ENCODE measurements around the gene APLF. TPM values are rescaled to one million over a fixed set of nuclear protein-coding genes. Genes with fewer than 3 reads are reported as not detected.

APLF gene
- total RNA-seq, 4 donors from 2014 or later: 0.70 to 9.1 (median 2.0) TPM

GRCh38 chr2:68466778-68467076 lies 658 bp upstream of the APLF start:
- Histone ChIP-seq H3K4me3 (peak overlapping the region; percentile 67 to 76 (median 70)), H3K36me3 (no peaks in the 10 kb centered on the region), H3K27me3 (no peaks in the 10 kb centered on the region), H3K4me1 (peaks cover 0 to 8% (median 0%) of the 10 kb centered on the region in 4 donors), H3K9me3 (no peaks in the 10 kb centered on the region), H3K27ac (peak overlapping the region; percentile 80 to 92 (median 82))
- DNase-seq: no peak
- TF ChIP-seq CTCF (IDR thresholded peaks at IDR 0.05) (no peak), POLR2A (IDR thresholded peaks at IDR 0.05) (no peak)

DNA sequence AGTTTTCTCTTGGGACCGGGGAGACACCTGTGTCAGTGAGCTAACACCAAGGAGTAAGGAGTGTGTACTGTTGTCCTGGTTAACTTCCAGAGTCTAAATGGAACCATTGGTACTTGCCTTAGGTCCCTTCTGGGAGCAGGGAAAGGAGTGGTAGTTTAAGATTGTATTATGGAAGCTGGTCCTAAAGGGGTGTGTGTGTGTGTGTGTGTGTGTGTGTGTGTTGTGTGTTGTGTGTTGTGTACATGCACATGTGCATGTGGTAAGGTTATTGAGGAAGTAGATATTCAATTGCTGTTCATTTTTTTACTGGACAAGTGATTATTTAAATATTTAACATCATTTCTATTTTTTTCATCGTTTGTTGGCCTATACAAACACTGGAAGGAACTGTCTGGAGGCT lies 1.4 kb downstream of the APLF start:
- TF ChIP-seq POLR2A (IDR thresholded peaks at IDR 0.05) (no peak), CTCF (IDR thresholded peaks at IDR 0.05) (no peak)
- DNase-seq: no peak
- H3K27me3 ChIP-seq: no peaks in the 10 kb centered on the region
- H3K36me3 ChIP-seq: no peaks in the 10 kb centered on the region
- H3K9me3 ChIP-seq: no peaks in the 10 kb centered on the region
- no peak overlapping the region for H3K4me3 ChIP-seq
- no peak overlapping the region for H3K27ac ChIP-seq
- H3K4me1 ChIP-seq: peaks cover 0 to 8% (median 0%) of the 10 kb centered on the region in 4 donors

GRCh38 chr2:68469935-68470334 lies 2.5 kb downstream of the APLF start:
- no peak for TF ChIP-seq POLR2A (IDR thresholded peaks at IDR 0.05)
- no peak for TF ChIP-seq CTCF (IDR thresholded peaks at IDR 0.05)
- no peak overlapping the region for H3K4me3 ChIP-seq
- H3K27me3 ChIP-seq: no peaks in the 10 kb centered on the region
- no peaks in the 10 kb centered on the region for H3K36me3 ChIP-seq
- no peaks in the 10 kb centered on the region for H3K9me3 ChIP-seq
- H3K27ac ChIP-seq: no peak overlapping the region
- no peak for DNase-seq
- H3K4me1 ChIP-seq: peaks cover 0 to 8% (median 0%) of the 10 kb centered on the region in 4 donors

DNA sequence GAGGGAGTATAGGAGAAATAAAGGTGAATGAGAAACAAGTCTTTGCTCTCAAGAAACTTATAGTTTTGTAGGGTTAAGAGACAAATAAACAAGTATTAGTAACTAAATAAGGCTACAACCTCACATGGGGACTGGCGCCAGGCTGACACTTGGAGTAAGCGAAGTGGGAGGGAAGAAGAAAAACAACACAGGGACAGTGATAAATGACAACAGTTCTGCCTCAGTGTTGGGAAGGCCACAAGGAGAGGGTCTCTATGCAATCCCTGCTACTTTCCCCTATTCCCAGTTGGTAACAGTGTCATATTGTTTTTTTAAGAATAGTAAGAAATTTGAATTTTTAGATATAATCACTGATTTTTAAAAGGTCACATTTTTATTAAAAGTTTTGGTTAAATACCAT lies 4.0 kb downstream of the APLF start:
- no peak overlapping the region for H3K27ac ChIP-seq
- DNase-seq: no peak
- H3K4me1 ChIP-seq: no peaks in the 10 kb centered on the region
- no peaks in the 10 kb centered on the region for H3K36me3 ChIP-seq
- no peak for TF ChIP-seq CTCF (IDR thresholded peaks at IDR 0.05)
- TF ChIP-seq POLR2A (IDR thresholded peaks at IDR 0.05): no peak
- no peaks in the 10 kb centered on the region for H3K9me3 ChIP-seq
- H3K27me3 ChIP-seq: no peaks in the 10 kb centered on the region
- H3K4me3 ChIP-seq: no peak overlapping the region

DNA sequence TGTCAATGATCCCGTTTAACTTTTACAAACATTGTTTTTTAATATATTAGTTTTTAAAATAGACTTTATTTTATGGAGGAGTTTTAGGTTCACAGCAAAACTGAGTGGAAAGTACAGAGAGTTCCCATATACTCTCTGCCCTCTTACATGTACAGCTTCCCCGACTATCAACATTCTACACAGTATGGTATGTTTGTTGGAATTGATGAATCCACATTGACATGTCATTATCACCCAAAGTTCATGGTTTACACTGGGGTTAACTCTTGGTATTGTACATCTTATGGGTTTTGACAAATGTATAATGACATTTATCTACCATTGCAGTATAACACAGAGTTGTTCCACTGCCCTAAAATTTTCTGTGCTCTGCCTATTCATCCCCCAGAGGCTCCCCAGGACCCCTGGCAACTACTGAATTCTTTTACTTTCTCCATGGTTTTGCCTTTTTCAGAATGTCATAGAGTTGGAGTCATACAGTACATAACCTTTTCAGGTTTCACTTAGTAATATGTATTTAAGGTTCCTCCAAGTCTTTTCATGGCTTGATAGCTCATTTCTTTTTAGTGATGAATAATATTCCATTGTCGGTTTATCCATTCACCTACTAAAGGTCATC lies 5.5 kb downstream of the APLF start:
- no peak for DNase-seq
- Histone ChIP-seq H3K4me1 (no peaks in the 10 kb centered on the region), H3K4me3 (no peak overlapping the region), H3K27me3 (no peaks in the 10 kb centered on the region), H3K36me3 (no peaks in the 10 kb centered on the region), H3K27ac (no peak overlapping the region), H3K9me3 (no peaks in the 10 kb centered on the region)
- TF ChIP-seq CTCF (IDR thresholded peaks at IDR 0.05) (no peak), POLR2A (IDR thresholded peaks at IDR 0.05) (no peak)

GRCh38 chr2:68475110-68475509 lies 7.7 kb downstream of the APLF start:
- no peak overlapping the region for H3K27ac ChIP-seq
- H3K4me1 ChIP-seq: no peaks in the 10 kb centered on the region
- no peak overlapping the region for H3K4me3 ChIP-seq
- TF ChIP-seq POLR2A (IDR thresholded peaks at IDR 0.05) (no peak), CTCF (IDR thresholded peaks at IDR 0.05) (no peak)
- no peaks in the 10 kb centered on the region for H3K27me3 ChIP-seq
- no peaks in the 10 kb centered on the region for H3K9me3 ChIP-seq
- DNase-seq: no peak
- no peaks in the 10 kb centered on the region for H3K36me3 ChIP-seq
